Stimulated activated CD8-positive, alpha-beta memory T cell treated with anti-CD3 and anti-CD28 coated beads, Interleukin-7, amount 100 ng/mL, for 48 hours (primary cell): Measurements from ENCODE around the gene HRG.

Experiments
- DNase-seq, 2 donors: peaks; one replicate each; pipeline ENCODE4 v3.0.0-alpha.2; 2020; ENCODE audit warnings: low read depth in 1 of 2; ENCODE audit errors: extremely low read depth in 1 of 2

Gene HRG

GRCh38 chr3:186719945-186720739 is 54.3 kb downstream of the HRG start:
- DNase-seq = no peak

GRCh38 chr3:186722457-186722856 is 56.6 kb downstream of the HRG start:
- DNase-seq = no peak

- no peak for DNase-seq
Measured at GRCh38 chr3:186724911-186725310, 59.1 kb downstream of the HRG start.
